ENCODE data around the gene RPS6KB2.
"Not testable (repeated sequence)": the region's sequence is repeated elsewhere in the genome, so short reads cannot be mapped to it uniquely, and the experiment has no call there.

RPS6KB2 gene

GRCh38 chr11:67445515-67445914 lies 17.2 kb downstream of the RPS6KB2 start:
- no peak for DNase-seq

GRCh38 chr11:67448220-67448609 lies 19.9 kb downstream of the RPS6KB2 start:
- DNase-seq = no peak

GRCh38 chr11:67449116-67449844 lies 21.0 kb downstream of the RPS6KB2 start:
- DNase-seq = no peak

GRCh38 chr11:67450796-67451657 lies 22.7 kb downstream of the RPS6KB2 start:
- DNase-seq = no peak

GRCh38 chr11:67451658-67451976 lies 23.3 kb downstream of the RPS6KB2 start:
- no peak for DNase-seq

GRCh38 chr11:67452141-67452952 lies 24.1 kb downstream of the RPS6KB2 start, which contains the start of gene GPR152:
TSS of gene GPR152 (minus strand) at chr11:67452729. CDS start at chr11:67452724, 5 bp downstream.
- no peak for DNase-seq

- DNase-seq = no peak
Measured at GRCh38 chr11:67453816-67454732, 25.8 kb downstream of the RPS6KB2 start.

- DNase-seq = no peak
Measured at GRCh38 chr11:67455054-67455453, 26.8 kb downstream of the RPS6KB2 start, which contains the start of gene CABP4. TSS of gene CABP4 (plus strand) at chr11:67455354. CDS start at chr11:67455424, 70 bp downstream.

- no peak for DNase-seq
Measured at GRCh38 chr11:67456068-67456705, 27.9 kb downstream of the RPS6KB2 start.

GRCh38 chr11:67457453-67457852 lies 29.2 kb downstream of the RPS6KB2 start:
- no peak for DNase-seq

- no peak for DNase-seq
Measured at GRCh38 chr11:67458266-67458665, 30.0 kb downstream of the RPS6KB2 start.

- DNase-seq = no peak
Measured at GRCh38 chr11:67463186-67463585, 34.9 kb downstream of the RPS6KB2 start.

GRCh38 chr11:67463680-67464410 lies 35.6 kb downstream of the RPS6KB2 start:
- peak; percentile 73 for DNase-seq

GRCh38 chr11:67464411-67465188 lies 36.3 kb downstream of the RPS6KB2 start:
- peak; percentile 95 for DNase-seq

- no peak for DNase-seq
Measured at GRCh38 chr11:67465189-67465510, 36.9 kb downstream of the RPS6KB2 start.

- DNase-seq = not testable (repeated sequence)
Measured at GRCh38 chr11:67465530-67465929, 37.2 kb downstream of the RPS6KB2 start.

- no peak for DNase-seq
Measured at GRCh38 chr11:67466367-67466766, 38.1 kb downstream of the RPS6KB2 start.

GRCh38 chr11:67466962-67467771 lies 38.9 kb downstream of the RPS6KB2 start:
- no peak for DNase-seq

- no peak for DNase-seq
Measured at GRCh38 chr11:67468056-67468455, 39.8 kb downstream of the RPS6KB2 start.
